Measurements from ENCODE around the gene FBXO4.
"Not testable (repeated sequence)": the region's sequence is repeated elsewhere in the genome, so short reads cannot be mapped to it uniquely, and the experiment has no call there.

FBXO4 gene

DNA sequence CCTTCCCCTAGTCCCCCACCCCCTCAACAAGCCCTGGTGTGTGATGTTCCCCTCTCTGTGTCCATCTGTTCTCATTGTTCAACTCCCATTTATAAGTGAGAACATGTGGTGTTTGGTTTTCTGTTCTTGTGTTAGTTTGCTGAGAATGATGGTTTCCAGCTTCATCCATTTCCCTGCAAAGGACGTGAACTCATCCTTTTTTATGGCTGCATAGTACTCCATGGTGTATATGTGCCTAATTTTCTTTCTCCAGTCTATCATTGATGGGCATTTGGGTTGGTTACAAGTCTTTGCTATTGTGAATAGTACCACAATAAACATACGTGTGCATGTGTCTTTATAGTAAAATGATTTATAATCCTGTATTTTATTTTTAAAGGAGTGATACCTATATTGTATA, 57.8 kb downstream of the FBXO4 start:
- DNase-seq (ENCODE audit: low read depth), result not testable (repeated sequence)

DNA sequence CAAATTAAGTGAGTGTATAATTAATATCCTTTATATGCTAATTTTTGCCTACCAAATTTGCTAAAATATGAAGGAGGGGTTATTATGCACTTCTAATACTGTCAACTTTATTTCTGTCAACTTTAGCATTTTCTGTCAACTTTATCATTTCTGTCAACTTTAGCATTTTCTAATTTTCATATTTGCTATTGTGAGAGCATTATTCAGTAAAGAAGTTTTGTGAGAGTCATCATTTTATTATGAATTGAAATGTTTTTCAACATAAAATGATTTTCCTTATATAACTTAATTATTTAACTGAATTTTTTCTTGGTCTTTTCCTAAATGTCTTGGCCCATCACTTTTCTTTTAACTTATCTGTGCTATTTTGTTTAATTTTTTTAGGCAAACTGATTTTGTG, 58.2 kb downstream of the FBXO4 start:
- no peak for DNase-seq (ENCODE audit: low read depth)

DNA sequence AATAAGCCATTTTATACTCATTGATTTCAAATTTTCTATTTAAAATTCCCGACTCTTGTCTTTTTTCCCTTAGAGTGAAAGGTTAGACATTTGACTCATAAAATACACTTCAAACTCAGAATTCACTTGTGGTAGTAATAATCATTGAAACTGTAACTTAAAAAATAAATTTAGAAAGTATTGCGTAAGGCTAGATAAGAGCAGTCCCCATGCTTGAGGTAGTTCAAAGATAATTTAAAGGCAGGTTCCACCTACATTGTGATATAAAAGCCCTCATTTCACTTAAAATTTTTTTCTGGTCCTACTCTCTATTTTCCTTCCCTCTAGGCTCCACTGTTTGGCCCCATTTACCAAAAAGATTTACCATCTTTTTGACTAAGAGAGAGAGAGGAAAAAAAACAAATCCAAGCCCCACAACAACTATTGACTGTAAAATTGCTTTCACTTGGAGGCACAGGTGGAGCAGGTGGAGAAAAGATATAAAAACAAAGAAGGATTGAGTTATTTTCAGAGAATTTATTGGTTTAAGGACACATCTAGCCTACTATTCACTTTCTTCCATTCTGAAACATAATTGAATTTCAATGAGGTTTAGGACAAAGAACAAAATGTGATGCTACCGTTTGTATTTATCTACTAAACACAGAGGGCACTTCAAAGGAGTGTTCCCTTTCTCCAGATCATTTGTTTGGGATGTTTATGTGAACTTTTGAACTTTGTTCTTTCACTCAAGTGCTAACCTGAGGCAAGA, 61.0 kb downstream of the FBXO4 start:
- DNase-seq (ENCODE audit: low read depth), result no peak
